GM21367 (cell line): ENCODE measurements around the gene EDN3.

Source experiments
- ATAC-seq: cut with Tn5 transposase; IDR thresholded peaks from one replicate; pipeline ENCODE4 v1.9.1; 2021; ENCODE audit not compliant: unreplicated experiment

EDN3 gene

GRCh38 chr20:59360934-59361333 is 60.5 kb downstream of the EDN3 start:
- ATAC-seq, result no peak

DNA sequence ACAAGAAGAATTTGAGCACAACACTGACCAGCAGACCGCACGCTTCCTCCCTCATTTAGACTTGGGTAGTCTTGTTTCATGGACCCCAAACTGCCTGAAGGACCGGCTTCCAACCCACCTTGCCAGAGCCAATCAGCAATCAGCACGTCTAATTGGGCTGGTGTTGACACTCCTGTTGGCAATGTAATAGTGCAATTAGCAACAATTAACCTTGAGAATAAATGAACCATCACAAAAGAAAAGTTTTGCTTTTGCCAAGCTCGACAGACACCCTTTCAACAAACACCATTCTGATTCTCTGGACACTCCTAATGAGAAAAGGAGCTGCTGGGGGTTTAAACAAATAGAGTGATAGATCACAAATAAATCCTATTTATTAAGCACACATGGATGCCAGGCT is 61.0 kb downstream of the EDN3 start:
- ATAC-seq, result no peak

DNA sequence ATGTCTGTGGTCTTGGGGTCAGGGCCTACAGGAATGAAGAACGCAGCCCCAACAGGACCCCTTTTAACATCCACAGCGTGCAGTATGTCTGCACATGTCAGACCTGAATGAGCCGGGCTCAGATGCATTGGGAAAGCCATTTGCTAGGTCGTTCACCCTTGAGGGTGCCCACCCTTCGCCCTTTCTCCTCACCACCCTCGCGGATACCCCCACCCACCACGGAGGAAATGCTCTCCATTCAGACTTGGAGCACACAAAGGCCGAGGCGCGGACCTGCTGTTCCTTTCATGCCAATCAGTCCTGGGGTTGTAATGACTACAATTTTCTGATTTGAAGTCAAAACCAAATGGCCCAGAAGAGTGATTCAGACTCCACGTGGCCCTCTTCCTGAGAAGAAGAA is 62.7 kb downstream of the EDN3 start:
- ATAC-seq, result no peak

- no peak for ATAC-seq
Observed at GRCh38 chr20:59364611-59365010, 64.2 kb downstream of the EDN3 start.

DNA sequence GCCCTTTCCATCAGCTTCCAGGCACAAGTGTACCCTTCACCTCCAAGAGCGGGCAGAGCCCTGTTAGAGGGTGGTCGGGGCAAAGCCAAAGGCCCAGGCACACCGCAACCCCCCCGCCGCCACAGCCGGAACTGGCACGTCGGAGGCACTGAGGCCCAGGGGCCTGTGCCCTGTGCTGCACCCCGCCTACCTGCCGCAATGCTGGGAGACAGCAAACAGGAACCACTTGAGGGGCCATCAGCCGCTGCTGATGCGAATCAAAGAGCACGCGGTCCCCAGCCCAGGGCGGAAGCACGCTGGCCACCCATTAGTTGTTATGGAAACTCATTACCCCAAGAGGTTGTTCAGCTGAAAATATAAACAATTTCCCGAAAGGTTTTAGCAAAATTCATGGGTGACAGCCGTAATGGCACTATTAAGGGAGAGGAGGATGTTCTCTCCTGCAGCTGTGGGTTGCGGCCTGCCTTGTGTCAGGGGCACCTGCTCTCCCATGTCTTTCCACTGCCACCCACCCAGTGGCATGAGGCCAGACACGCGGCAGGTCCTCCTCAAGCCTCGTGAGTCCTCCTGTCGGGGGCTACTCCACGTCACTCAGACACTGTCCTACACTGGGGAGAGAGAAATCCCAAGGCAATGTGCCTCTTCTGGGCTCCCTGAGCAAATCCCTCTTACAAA is 65.3 kb downstream of the EDN3 start:
- ATAC-seq, result no peak

- no peak for ATAC-seq
Observed at GRCh38 chr20:59371431-59371830, 71.0 kb downstream of the EDN3 start.

DNA sequence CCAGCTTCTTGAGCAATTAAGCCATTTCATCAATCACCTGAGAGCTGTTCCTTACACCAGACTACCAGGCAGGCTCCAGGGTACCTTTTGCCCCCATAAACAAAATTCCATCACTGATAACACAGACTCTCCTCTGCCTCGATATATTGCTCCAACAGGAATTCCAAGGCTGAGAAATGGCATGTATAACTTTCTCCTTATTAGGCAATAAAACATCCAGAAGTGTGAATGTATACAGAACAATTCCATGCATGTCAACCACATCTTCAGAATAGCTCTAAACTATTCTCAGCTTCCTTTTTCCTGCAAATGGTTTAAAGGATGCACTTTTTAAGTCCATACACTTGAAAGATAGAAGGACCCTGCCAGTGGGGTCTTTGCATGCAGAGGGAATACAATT is 73.8 kb downstream of the EDN3 start:
- no peak for ATAC-seq

- no peak for ATAC-seq
Observed at GRCh38 chr20:59375541-59375940, 75.1 kb downstream of the EDN3 start.
